GOT3 (cell line): ENCODE measurements around the gene CHST14.

Experiments
- DNase-seq: peaks from one replicate; lab custom pipeline; 2025; ENCODE audit warnings: mixed read lengths; lab: John Stamatoyannopoulos, UW

The CHST14 gene

GRCh38 chr15:40489274-40490175, 18.7 kb downstream of the CHST14 start:
- DNase-seq = no peak

DNA sequence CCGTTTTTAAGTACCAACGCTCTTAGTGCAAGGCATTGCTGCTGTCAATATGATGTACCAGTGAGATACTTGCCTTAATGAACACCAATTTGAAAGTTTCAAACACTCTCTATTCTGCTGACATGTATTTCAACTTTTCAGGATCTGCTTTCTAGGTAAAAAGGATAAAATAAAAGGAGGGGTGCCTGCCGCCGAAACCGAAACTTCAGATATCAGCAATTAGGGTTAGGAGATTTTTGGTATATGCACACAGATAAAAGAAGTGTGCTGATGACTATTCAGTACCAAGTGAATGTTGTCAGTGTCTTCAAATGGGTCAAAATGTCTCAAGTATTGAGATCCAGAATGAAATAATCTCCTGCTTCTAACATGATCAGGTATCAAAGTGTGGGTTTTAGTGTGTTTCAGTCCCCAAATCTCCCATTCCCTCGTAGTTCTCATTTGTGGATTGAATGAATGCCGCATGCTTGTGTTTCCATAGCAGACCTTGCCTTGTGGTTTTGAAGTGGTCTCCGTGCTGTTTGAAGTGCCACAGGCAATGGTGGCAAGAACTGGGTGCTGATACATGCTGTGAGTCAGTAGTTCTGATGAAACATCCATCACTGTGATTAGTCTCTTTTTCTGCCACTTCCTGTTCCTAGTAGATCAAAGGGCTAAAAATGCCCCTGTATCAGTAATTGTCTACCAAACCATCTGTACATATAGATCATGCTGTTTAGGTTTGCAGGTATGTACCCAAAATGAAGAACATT, 22.5 kb downstream of the CHST14 start:
- DNase-seq = no peak

GRCh38 chr15:40495516-40495915, 24.7 kb downstream of the CHST14 start:
- no peak for DNase-seq

GRCh38 chr15:40498418-40498817, 27.6 kb downstream of the CHST14 start:
- DNase-seq = no peak

DNA sequence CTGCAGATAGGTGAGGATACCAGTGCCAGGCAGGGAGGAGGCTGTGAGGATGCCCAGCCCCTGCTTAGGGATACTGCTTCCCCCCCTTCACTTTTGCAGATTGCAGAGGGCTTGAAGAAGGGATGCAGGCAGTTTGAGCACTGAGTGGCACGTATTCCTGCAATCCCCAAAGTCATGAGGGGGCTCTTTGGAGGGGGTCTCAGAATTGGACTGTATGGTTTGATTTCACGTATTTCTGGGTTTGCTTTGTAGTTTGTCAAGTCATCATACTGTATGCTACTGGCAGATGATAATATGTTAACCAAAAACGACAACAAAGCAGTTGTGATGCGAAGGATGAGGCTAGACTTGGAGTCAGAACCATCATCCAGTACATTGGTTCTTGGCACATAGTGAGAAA, 28.1 kb downstream of the CHST14 start:
- DNase-seq = no peak

DNA sequence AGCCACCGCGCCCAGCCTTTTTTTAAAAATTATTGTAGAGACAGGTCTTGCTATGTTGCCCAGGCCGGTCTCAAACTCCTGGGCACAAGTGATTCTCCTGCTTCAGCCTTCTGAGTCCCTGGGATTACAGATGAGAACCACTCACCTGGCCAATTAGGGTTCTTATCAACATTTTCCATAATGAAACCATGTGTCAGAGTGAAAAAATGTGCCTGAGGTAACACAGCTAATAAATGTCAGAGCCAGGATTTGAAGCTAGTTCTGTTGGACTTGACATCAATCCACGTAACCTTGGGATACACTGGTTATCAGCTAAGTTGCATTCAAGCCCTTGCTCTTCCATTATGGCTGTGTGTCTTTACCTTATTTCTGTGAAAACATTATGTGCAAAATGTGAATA, 29.1 kb downstream of the CHST14 start:
- no peak for DNase-seq

- no peak for DNase-seq
Measured at GRCh38 chr15:40500568-40501330, 30.0 kb downstream of the CHST14 start.

GRCh38 chr15:40501487-40501886, 30.7 kb downstream of the CHST14 start:
- no peak for DNase-seq

DNA sequence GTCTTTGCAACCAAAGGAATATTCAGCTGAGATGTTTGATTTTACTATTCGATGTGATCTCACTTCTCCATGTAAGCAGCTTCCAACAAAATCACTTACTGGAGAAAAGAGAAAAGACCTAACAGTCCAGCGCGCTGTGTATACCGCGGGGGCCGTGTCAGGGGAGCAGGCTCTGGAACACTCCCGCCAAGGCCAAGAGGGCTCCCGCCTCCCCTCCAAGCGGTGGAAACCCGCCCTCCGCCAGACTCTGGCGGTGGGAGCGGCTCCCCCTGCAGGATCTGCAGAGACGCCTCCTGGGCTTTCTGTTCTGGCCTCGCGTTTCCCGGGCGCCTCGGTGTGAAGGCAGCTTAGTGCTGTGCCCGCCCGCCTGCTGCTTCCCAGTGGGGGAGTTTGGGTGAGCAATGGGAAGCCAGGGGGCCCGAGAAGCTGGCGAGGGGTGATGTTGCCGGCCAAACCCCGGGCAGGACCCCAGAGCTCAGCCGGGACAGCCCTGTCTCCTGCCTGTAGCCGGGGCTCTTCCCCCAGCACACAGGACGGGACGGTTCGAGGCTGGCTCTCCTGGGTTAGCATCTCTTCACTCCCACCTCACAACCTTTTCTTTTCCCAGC, 36.3 kb downstream of the CHST14 start:
- peak; percentile 48 for DNase-seq

DNA sequence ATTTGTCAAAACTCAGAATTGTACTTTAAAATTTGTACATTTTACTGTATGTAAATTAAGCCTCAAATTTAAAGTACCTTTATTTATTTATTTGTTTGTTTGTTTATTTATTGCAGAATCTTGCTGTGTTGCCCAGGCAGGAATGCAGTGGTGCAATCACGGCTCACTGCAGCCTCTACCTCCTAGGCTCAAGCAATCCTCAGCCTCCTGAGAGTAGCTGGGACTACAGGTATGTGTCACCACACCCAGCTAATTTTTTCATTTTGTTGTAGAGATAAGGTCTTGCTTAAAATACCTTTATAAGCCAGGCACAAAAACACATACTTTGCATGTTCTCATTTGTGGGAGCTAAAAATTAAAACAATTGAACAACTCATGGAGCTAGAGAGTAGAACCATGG, 37.4 kb downstream of the CHST14 start:
- no peak for DNase-seq

DNA sequence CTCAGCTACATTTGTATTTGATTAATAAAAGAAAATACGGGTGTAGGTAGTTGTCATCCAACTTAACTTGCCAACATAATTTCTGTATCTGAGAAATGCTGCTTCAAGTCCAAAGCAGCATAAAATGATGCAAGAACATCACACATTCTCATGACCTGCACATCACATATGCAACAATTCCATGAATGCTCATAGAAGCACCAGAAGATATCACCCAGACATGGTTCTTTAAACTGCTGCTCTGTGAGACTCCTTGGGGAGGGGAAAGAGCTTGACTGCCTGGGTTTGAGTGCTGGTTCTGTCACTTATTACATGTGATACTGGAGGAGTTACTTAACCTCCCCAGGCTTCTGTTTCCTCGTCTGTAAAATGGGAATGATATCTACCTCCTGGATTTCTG, 39.4 kb downstream of the CHST14 start:
- DNase-seq = no peak

DNA sequence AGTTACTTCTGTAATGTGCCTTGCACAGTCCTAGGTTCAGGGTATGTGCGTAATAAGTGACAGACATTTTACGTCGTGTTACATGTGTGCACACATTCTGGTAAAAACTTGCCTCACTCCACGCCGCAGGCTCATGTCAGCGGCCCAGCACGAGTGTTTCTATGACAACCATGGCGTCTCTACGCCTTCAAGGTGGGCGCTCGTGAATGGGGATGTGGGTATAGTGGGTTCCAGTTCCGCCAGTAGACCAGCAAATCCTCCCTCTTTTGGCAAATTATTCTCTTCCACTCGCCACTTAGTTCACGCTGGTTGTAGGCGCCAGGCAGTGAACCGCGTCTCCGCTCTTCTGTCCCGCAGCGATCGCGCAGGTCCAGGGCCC, 40.3 kb downstream of the CHST14 start:
- DNase-seq = no peak

DNA sequence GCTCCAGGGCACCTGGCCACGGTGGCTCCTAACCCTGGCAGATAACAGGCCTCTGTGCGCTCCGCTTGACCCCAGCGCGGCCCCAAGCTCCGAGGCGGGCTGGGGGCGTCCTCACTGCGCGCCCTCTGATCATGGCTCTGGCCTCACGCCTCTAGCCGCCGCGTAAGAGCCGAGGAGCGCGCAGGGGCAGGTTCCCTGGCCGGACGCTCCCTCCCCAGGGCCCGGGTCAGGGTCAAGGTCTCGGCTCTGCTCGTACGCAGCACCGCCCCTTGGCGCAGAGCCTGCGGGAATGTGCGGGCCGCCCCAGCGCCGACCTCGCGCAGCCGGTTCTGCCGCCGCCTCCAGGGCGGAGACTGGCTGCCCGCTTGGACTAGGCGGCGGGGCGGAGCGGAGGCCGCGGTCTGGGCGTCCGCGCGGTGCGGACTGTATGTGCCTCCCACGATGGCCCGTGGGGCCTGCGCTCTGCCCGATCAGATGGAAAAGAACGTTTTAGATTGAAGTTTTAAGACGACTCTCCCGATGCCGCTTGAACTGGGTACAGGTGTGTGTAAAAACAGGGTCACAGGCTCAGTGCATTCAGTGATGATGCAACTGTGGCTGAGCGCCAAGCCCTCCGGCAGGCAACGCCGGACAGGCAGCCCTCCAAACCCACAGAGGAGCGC, 40.8 kb downstream of the CHST14 start:
- no peak for DNase-seq

GRCh38 chr15:40512440-40512839, 41.7 kb downstream of the CHST14 start:
- no peak for DNase-seq

DNA sequence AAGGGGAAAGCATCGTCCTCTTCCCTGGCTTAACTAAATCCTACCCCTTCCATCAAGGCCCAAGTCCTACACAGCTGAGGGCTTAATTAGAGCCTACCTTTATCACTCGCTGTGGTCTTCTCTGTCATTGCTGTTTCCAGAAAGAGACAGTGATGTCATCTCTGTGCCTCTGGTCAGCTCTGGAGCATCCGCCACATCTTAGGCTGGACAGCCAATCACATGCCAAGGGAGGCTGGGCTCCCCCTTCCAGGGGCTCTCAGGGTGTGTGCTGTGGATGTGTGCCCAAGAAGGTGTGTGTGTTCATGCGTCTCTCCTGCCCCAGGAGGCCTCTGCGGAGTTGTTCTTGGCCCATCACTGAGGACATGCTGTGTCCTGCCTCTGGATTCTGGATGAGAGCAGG, 42.8 kb downstream of the CHST14 start:
- no peak for DNase-seq

DNA sequence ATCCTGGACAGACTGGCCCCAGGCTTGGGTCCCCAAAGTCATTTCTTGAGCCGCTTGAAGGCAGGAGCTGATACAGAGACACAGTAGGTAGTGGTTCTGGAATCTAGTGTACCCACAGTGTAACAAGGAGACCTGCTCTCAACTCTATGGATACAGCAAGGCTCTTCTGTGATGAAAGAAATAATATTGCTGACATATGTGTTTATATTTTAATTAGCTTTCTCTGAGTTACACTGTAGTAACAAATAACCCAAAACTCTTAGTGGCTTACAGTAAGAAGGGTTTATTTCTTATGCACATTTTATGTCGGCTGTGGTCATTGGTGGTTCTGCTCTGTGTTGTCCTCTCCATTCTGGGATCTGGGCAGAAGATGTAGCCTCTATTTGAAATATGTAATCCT, 45.5 kb downstream of the CHST14 start:
- DNase-seq = no peak
